ENCODE results near the gene ALOX15B.

The ALOX15B gene, protein sequence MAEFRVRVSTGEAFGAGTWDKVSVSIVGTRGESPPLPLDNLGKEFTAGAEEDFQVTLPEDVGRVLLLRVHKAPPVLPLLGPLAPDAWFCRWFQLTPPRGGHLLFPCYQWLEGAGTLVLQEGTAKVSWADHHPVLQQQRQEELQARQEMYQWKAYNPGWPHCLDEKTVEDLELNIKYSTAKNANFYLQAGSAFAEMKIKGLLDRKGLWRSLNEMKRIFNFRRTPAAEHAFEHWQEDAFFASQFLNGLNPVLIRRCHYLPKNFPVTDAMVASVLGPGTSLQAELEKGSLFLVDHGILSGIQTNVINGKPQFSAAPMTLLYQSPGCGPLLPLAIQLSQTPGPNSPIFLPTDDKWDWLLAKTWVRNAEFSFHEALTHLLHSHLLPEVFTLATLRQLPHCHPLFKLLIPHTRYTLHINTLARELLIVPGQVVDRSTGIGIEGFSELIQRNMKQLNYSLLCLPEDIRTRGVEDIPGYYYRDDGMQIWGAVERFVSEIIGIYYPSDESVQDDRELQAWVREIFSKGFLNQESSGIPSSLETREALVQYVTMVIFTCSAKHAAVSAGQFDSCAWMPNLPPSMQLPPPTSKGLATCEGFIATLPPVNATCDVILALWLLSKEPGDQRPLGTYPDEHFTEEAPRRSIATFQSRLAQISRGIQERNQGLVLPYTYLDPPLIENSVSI

GRCh38 chr17:8038954-8039610 is at the start of gene ALOX15B:
TSS of gene ALOX15B (plus strand) at chr17:8039059. CDS start at chr17:8039156, 97 bp downstream.
- peaks cover 14% of the 10 kb centered on the region for H3K27me3 Mint-ChIP-seq
- H3K36me3 Mint-ChIP-seq (ENCODE audit: low read depth): no peaks in the 10 kb centered on the region
- peak within 1 kb of the TSS; percentile 63 for H3K4me3 Mint-ChIP-seq
- peaks cover 62% of the 10 kb centered on the region for H3K4me1 Mint-ChIP-seq (ENCODE audit: low read depth)
- intact Hi-C loops (cut with micrococcal nuclease): no loop called here
- peak within 1 kb of the TSS; percentile 72 for H3K27ac Mint-ChIP-seq
- H3K9me3 Mint-ChIP-seq: no peaks in the 10 kb centered on the region

DNA sequence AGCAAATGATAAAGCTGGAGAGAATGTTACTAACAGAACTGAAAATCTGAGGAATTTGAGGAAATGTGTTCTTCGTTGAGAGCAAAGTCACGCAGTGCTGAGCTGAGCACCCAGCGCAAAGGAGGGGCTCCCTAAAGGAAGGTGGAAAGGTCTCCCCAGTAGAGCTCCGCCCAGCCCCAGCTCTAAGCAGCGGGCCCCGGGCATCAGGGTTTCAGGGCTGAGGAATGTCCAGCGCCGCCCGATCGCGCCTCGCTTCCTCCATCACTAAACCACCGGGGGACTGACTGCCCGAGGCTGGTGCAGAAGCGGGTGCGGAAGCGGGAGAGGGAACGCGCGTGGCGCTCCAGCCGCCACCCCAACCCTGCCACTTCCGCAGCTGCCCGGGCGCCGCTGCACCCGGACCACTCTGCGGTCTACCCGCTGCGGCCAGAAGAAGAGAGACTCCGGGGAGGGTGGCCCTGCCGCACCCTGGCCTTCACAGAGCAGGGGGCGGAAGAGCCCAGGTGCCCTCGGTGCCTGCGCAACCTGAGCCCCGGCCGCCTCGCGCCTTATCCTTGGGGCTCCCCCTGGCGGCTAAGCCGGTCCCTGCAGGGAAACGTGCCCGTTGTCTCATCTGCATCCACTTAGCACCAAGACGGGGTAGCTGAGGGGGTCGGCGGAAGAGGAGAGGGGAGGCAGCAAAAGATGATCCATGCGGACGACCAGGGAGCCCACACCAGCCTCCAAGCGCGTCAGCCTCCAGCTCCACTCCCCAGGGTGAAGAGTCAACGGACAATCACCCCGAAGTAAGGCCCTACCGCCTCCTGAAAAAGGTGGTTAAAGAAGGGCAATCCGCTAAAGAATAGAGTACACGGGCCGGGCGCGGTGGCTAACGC is 48.8 kb upstream of the ALOX15B start:
- Mint-ChIP-seq H3K36me3 (ENCODE audit: low read depth) (no peaks in the 10 kb centered on the region), H3K4me3 (peak overlapping the region; percentile 80), H3K27me3 (peaks cover 3% of the 10 kb centered on the region), H3K9me3 (no peaks in the 10 kb centered on the region), H3K27ac (peak overlapping the region; percentile 87), H3K4me1 (ENCODE audit: low read depth) (peaks cover 27% of the 10 kb centered on the region)
- intact Hi-C loops (cut with micrococcal nuclease): loop anchor here (1.0 to 10.0 kb wide), 6 partner anchors 51 to 245 kb away; no protein-coding TSS in a partner anchor

DNA sequence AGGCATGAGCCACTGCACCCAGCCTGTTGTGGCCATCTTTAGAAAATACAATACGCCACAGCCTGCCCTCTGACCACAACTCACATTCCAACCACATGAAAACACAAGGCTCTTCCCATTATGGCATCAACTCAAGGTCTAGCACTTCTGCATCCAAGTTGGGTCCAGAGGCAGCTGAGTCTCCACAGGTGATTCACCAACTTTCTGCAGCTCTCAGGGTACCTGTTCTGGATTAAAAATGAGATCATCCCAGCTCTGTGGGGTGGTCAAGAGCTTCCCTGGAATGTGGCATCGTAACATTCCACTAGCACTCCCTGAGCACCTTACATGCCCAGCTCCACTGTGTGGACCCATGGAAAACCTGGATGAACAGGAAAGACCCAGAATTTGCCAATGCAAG is 46.3 kb upstream of the ALOX15B start:
- peaks cover 35% of the 10 kb centered on the region for H3K4me1 Mint-ChIP-seq (ENCODE audit: low read depth)
- peaks cover 3% of the 10 kb centered on the region for H3K27me3 Mint-ChIP-seq
- no peaks in the 10 kb centered on the region for H3K36me3 Mint-ChIP-seq (ENCODE audit: low read depth)
- intact Hi-C loops (cut with micrococcal nuclease): loop anchor here (5.0 kb wide), 1 partner anchor 130 kb away; no protein-coding TSS in a partner anchor
- no peak overlapping the region for H3K27ac Mint-ChIP-seq
- no peaks in the 10 kb centered on the region for H3K9me3 Mint-ChIP-seq
- H3K4me3 Mint-ChIP-seq: no peak overlapping the region

- intact Hi-C loops (cut with micrococcal nuclease): loop anchor here (5.0 kb wide), 1 partner anchor 131 kb away; no protein-coding TSS in a partner anchor
- H3K27ac Mint-ChIP-seq: no peak overlapping the region
- H3K9me3 Mint-ChIP-seq: no peaks in the 10 kb centered on the region
- H3K4me3 Mint-ChIP-seq: no peak overlapping the region
- H3K36me3 Mint-ChIP-seq (ENCODE audit: low read depth): no peaks in the 10 kb centered on the region
- peaks cover 3% of the 10 kb centered on the region for H3K27me3 Mint-ChIP-seq
- peaks cover 36% of the 10 kb centered on the region for H3K4me1 Mint-ChIP-seq (ENCODE audit: low read depth)
These were observed 45.9 kb upstream of the ALOX15B start for GRCh38 chr17:7992924-7993323.

DNA sequence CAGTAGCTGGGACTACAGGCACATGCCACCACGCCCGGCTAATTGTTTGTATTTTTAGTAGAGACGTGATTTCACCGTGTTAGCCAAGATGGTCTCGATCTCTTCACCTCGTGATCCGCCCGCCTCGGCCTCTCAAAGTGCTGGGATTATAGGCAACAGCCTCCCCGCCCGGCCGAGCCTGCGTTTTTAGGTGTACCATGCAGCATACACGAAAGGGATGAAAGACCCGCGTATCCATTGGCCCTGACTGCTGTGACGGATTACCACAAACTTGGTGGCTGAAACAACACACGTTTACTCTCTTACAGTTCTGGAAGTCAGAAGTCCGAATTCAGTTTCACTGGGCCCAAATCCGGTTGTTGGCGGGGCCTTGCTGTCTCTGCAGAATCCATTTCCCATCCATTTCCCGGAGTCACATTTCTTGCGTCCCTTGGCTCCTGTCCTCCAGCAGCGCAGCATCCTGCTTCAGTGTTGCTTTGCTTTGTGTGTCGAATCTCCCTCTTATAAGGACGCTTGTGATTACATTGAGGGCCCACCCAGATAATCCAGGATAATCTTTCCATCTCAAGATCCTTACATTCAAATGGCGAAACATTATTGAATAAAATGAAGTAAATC is 44.8 kb upstream of the ALOX15B start:
- intact Hi-C loops (cut with micrococcal nuclease): loop anchor here (5.0 kb wide), 1 partner anchor 132 kb away; no protein-coding TSS in a partner anchor
- Mint-ChIP-seq H3K36me3 (ENCODE audit: low read depth) (no peaks in the 10 kb centered on the region), H3K4me1 (ENCODE audit: low read depth) (peaks cover 33% of the 10 kb centered on the region), H3K27me3 (peaks cover 9% of the 10 kb centered on the region), H3K9me3 (no peaks in the 10 kb centered on the region), H3K4me3 (no peak overlapping the region), H3K27ac (no peak overlapping the region)

DNA sequence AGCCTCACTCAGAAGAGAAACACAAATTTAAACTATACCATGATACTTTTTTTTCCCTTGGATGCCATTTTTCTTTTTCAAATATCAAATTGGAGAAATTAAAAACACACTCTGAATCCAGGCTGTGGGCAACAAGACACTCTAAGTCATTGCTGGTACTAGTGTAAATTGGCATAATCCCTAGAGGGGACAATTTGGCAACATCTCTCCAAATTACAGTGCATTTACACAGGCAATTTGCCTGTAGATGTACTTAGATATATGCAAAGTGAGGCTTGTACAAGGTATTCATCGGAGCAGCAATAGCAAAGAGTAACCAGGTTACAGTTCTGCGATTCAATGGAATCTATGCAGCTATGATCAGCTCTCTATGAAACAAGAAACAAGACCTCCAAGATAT is 43.1 kb upstream of the ALOX15B start:
- Mint-ChIP-seq H3K36me3 (ENCODE audit: low read depth) (no peaks in the 10 kb centered on the region), H3K27me3 (peaks cover 11% of the 10 kb centered on the region), H3K27ac (no peak overlapping the region), H3K4me1 (ENCODE audit: low read depth) (peaks cover 21% of the 10 kb centered on the region), H3K9me3 (no peaks in the 10 kb centered on the region), H3K4me3 (no peak overlapping the region)
- intact Hi-C loops (cut with micrococcal nuclease): no loop called here

DNA sequence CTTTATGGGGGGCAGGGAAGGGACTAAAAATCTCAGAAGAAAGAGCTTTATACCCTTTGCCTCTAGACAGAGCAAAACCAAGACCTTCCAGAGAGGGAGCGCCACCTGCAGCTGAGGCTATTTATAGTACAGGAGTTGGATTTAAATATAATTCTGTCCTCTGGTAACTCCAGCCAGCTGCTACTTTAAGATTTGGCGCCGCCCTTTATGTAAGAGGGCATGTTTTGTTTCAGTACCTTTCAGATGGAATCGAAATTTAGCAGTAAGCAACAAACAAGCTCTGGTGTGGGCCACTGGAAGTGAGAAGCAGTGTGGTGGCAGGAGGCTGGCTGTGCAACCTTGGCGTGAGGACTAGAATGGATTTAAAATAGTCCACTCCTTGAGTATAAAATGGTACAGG is 41.7 kb upstream of the ALOX15B start:
- H3K4me3 Mint-ChIP-seq: no peak overlapping the region
- no peaks in the 10 kb centered on the region for H3K9me3 Mint-ChIP-seq
- H3K4me1 Mint-ChIP-seq (ENCODE audit: low read depth): peaks cover 24% of the 10 kb centered on the region
- H3K36me3 Mint-ChIP-seq (ENCODE audit: low read depth): no peaks in the 10 kb centered on the region
- peaks cover 11% of the 10 kb centered on the region for H3K27me3 Mint-ChIP-seq
- no peak overlapping the region for H3K27ac Mint-ChIP-seq
- intact Hi-C loops (cut with micrococcal nuclease): no loop called here

GRCh38 chr17:8001976-8002720 is 36.7 kb upstream of the ALOX15B start, which contains the start of gene GUCY2D:
TSS of gene GUCY2D (plus strand) at chr17:8002615. CDS start at chr17:8003048, 433 bp downstream.
- intact Hi-C loops (cut with micrococcal nuclease): no loop called here

GRCh38 chr17:8002721-8003593 is 35.9 kb upstream of the ALOX15B start:
- Mint-ChIP-seq H3K27ac (peak overlapping the region; percentile 76), H3K9me3 (peaks cover 7% of the 10 kb centered on the region), H3K36me3 (ENCODE audit: low read depth) (no peaks in the 10 kb centered on the region), H3K4me3 (peak overlapping the region; percentile 68), H3K4me1 (ENCODE audit: low read depth) (peaks cover 45% of the 10 kb centered on the region), H3K27me3 (peaks cover 32% of the 10 kb centered on the region)
- intact Hi-C loops (cut with micrococcal nuclease): no loop called here

More at GRCh38 chr17:8001976-8002720, 36.7 kb upstream of the ALOX15B start, which contains the start of gene GUCY2D:
- H3K27me3 Mint-ChIP-seq: peaks cover 28% of the 10 kb centered on the region
- H3K36me3 Mint-ChIP-seq (ENCODE audit: low read depth): no peaks in the 10 kb centered on the region
- H3K4me3 Mint-ChIP-seq: peak within 1 kb of the TSS; percentile 68
- peaks cover 49% of the 10 kb centered on the region for H3K4me1 Mint-ChIP-seq (ENCODE audit: low read depth)
- peak within 1 kb of the TSS; percentile 76 for H3K27ac Mint-ChIP-seq
- H3K9me3 Mint-ChIP-seq: peaks cover 7% of the 10 kb centered on the region

DNA sequence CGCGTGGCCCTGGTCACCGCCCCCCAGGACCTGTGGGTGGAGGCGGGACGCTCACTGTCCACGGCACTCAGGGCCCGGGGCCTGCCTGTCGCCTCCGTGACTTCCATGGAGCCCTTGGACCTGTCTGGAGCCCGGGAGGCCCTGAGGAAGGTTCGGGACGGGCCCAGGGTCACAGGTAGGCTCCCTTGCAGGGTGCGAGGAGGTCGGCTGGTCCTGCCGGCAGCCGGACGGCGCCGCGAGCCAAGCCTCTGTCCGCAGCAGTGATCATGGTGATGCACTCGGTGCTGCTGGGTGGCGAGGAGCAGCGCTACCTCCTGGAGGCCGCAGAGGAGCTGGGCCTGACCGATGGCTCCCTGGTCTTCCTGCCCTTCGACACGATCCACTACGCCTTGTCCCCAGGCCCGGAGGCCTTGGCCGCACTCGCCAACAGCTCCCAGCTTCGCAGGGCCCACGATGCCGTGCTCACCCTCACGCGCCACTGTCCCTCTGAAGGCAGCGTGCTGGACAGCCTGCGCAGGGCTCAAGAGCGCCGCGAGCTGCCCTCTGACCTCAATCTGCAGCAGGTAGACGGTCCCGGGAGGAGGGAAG is 35.2 kb upstream of the ALOX15B start:
- Mint-ChIP-seq H3K4me3 (peak overlapping the region; percentile 7), H3K4me1 (ENCODE audit: low read depth) (peaks cover 45% of the 10 kb centered on the region), H3K27me3 (peaks cover 29% of the 10 kb centered on the region), H3K36me3 (ENCODE audit: low read depth) (no peaks in the 10 kb centered on the region), H3K9me3 (peaks cover 7% of the 10 kb centered on the region), H3K27ac (no peak overlapping the region)
- intact Hi-C loops (cut with micrococcal nuclease): no loop called here

- peaks cover 45% of the 10 kb centered on the region for H3K4me1 Mint-ChIP-seq (ENCODE audit: low read depth)
- H3K36me3 Mint-ChIP-seq (ENCODE audit: low read depth): no peaks in the 10 kb centered on the region
- intact Hi-C loops (cut with micrococcal nuclease): no loop called here
- H3K27me3 Mint-ChIP-seq: peaks cover 27% of the 10 kb centered on the region
- peak overlapping the region; percentile 54 for H3K27ac Mint-ChIP-seq
- H3K9me3 Mint-ChIP-seq: peaks cover 7% of the 10 kb centered on the region
- H3K4me3 Mint-ChIP-seq: peak overlapping the region; percentile 28
These were observed 34.0 kb upstream of the ALOX15B start for GRCh38 chr17:8004899-8005298.

Measured in dendritic cell treated with granulocyte-macrophage colony-stimulating factor and Interleukin-4, amounts not matched to agents 40 ng/mL and 50 ng/mL, for 4 days (primary cell).